GM21717 (cell line): ENCODE measurements around the gene CLEC16A.
"Not testable (repeated sequence)": the region's sequence is repeated elsewhere in the genome, so short reads cannot be mapped to it uniquely, and the experiment has no call there.

Source experiments
- ATAC-seq: cut with Tn5 transposase; IDR thresholded peaks from one replicate; pipeline ENCODE4 v1.9.1; 2021; ENCODE audit warnings: mild to moderate bottlenecking, moderate library complexity; ENCODE audit not compliant: unreplicated experiment

The CLEC16A gene

DNA sequence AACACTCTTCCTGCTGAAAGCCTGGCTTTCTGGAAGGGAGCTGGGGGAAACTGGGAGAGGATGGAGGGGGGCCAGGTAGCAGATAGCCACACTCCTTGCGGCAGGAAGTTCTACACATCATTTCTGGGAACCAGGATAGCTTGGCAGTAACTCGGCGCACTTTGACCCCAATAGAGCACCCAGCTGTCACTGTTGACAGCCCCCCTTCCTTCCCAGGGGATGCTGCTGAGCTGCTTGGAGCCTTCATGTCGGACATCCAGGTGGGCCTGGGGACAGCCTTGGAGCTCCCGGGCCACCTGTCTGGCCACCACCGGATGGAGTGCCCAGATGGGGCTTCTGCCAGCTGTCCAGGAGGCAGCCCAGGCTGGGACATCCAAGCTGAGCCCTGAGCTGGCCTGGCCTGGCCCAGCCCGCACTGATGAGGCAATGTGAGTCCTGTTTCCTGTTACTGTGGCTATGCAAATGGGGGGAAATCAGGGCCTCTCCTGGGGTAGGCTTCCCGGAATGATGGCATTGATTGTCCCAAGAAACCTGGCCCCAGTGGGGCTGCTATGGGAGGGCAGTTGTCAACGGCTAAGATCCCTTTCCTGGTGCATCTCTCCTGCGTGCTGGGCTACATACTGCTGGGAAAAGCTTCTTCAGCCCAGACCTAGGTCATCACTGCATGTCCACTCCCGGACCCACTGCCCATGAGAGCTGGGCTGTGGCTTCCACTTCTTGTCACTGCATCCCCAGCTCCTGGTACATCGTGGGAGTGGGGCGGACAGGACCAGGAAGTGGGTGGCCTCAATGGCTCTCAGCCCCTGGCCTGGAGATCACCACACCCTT, 261.6 kb downstream of the CLEC16A start:
- peak; percentile 6 for ATAC-seq

DNA sequence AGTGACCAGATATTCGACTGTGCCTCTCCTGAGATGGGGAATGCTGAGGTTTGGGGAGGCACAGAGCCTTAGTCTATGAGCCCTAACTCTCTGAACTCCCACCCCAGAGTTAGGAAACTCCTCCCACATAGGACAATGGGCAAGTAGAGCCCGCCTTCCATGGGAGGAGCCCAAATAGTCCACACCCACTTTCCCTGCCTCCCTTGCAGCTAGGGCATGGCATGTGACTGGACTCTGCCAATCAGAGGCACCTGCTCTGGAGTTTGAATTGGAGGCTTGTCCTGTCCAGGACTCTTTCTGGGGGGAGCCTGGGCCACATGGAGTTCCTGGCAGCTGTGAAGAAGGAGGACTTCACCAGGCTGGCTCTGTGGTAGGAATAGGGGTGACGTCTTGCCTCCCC, 263.3 kb downstream of the CLEC16A start:
- ATAC-seq = no peak

DNA sequence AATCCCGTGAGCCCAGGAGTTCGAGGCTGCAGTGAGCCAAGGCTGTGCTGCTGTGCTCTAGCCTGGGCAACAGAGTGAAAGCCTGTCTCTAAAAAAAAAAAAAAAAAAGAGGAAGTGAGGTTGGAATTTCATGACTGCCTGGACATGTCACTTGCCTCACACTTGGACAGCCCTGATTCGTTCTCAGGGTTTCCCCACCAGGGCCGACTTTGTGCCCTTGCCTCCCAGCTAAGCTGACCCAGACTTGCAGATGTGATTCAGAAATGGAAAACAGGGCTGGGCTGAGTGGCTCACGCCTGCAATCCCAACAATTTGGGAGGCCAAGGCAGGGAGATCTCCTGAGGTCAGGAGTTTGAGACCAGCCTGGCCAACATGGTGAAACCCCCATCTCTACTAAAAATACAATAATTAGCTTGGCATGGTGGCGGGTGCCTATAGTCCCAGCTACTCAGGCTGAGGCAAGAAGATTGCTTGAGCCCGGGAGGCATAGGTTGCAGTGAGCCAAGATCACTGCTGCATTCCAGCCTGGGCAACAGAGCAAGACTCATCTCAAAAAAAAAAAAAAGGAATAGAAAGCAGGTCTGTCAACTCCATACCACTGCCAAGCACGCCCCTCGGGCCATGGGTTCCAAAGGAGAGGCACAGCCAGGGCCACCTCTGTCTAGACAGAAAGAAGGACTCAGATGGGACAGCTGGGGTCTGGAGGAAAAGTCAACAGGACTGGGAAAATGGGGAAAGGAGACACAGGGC, 264.7 kb downstream of the CLEC16A start:
- ATAC-seq = no peak

DNA sequence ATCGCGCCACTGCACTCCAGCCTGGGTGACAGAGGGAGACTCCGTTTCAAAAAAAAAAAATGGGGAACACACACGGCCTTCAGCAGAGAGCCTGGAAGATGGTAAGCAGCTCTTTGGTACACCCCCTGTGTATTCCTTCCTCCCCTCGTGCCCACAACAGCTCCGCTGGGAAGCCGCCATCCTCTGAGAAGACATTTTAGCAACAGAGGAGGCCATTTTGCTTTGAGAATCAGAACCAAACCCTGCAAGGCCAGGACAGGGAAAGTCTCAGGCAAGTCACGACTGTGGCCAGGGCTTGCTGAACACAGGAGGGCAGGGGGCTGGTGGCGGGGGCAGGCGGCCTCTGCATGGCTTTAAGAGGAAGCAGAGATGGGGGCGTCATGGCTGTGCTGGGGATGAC, 265.9 kb downstream of the CLEC16A start:
- no peak for ATAC-seq

DNA sequence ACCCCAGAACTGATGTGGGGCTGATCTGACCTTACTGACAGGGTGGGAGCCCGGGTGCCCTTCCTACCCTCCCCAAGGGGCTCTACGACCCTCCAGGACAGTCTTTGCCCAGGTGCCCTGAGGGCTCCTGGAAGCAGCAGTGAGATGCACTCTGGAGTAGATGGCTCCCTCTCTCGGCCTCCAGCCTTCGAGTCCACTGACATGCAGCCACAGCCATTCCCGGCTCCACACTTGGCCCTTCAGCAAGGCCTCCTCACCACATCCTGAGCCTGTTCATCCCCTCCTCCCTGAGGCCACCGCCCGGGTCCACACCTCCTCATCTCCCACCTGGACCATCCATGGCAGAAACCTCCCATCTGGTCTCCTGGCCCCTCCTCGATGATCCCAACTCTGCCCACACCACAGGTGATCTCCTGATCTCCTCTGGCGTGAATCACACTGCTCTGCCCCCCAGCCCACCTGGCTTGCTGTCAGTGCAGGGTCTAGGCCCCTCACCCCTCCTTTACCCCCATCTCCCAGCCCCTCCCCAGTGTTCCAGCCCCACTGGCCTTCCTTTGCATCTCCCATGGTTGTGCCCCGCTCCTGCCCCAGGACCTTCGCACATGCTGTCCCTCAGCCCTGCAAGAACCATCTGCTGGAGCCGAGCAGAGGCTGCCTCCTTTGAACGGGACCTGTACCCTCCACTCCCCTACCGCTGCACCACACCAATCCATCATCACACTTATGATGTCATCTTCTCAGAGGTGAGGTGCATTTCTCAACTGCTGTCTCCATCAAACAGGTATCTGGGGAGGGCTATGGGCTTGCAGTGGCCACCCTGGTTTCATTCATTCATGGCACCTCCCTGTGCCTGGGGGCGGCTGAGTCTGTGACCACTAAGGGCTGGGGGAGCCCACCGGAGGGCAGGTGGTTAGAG, 267.0 kb downstream of the CLEC16A start:
- ATAC-seq = no peak

DNA sequence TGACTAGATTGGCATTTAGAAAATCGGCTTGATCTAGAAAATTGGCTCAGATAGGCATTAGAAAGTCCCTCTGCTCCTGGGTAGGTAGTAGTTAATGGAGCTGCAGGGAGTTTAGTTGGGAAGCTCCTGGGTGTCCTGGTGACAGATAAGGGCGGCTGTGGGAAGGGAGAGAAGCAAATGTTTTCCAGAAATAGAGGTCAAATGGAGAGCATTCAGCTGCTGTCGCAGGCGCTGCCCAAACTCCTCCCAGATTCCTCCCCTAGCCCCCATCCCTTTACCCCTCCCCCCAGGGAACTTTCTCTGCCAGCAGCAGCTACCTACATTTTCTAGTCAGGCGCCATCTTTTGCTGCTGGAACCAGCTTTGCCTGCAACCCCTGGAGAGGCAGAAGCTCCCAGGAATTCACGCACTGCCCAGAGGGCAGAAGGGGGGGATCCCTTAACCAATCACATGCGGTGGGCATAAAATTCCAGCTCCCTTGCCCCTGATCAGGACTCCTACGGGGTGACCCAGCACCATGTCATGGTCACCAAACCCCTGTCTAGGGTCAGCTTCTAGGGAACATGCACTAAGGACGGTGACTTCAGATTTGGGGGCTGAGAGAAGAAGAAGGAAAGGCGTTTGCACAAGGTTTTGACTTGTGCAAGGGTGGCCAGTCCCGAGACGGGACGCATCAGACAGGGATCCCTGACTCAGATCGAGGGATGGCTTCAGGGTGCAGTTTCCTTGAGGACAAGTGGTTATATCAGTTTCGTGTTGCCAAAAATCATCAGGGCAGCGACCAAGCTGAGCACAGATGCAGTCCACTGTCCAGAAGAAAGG, 267.8 kb downstream of the CLEC16A start:
- no peak for ATAC-seq

DNA sequence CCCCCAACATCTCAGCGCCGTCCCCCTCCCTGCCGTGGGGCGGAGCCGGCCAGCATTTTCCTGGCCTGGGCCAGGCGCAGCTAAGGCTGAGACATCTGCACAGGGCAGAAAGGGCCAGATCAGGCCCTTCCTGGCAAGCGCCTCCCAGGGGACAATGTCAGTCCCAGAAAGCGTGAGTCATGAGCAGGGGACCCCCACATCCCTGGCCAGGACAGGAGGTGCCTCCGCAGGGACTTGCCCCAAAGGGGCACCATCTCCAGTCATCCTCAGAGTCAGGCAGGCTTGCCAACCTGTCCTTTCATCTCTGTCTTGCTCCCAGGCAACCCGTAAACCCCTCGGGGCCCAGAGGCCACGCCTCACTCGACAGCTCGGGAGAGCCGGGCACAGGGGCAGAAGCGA, 268.4 kb downstream of the CLEC16A start:
- no peak for ATAC-seq

DNA sequence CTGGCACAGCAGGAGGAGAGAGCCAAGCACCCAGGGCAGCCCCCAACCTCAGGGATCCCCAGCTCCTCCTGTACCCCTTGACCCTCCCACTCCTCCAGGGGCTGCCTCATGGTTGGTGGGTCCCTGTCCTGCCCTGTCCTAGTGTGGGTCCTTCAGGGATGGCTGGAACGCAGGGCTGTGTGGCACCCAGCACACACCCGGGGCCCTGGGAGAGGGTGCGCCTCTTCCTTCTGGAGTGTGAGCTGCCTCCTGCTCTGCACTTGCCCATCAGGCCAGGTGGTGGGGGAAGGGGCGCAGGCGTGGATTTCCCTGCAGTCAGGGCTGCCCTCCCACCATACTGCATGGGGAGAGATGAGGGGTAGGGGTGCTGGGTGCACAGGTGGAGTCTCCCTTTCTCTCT, 269.0 kb downstream of the CLEC16A start:
- ATAC-seq = no peak

DNA sequence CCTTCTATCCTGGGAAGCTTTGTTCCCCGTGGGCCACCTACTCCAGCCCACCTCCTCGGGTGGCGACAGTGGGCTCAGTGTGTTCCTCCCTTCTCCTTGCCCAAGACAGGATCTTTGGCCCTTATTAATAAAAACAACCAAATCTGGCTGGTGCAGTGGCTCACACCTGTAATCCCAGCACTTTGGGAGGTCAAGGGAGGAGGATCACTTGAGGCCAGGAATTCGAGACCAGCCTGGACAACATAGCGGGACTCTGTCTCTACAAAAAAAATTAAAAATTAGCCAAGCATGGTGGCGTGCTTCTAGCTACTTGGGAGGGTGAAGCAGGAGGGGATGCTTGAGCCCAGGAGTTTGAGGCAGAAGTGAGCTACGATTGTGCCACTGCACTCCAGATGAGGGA, 269.4 kb downstream of the CLEC16A start:
- no peak for ATAC-seq

DNA sequence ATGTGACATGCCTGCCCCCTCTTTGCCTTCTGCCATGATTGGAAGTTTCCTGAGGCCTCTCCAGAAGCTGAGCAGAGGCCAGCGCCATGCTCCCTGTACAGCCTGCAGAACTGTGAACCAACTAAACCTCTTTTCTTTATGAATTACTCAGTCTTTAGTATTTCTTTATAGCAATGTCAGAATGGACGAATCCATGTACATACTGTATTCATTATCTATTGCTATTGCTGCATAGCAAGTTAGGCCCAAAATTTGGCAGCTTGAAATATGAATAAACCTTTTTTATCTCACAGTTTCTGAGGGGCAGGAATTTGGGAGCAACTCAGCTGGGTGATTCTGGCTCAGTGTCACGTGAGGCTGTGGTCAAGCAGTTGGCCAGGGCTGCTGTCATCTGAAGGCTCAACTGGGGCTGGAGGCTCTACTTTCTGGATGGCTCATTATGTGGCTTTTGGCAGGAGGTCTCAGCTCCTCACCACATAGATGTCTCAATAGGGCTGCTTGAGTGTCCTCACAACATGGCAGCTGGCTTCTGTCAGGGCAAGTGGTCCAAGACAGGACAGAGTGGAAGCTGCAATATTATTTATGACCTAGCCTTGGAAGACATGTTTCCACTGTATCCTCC, 271.7 kb downstream of the CLEC16A start:
- no peak for ATAC-seq

DNA sequence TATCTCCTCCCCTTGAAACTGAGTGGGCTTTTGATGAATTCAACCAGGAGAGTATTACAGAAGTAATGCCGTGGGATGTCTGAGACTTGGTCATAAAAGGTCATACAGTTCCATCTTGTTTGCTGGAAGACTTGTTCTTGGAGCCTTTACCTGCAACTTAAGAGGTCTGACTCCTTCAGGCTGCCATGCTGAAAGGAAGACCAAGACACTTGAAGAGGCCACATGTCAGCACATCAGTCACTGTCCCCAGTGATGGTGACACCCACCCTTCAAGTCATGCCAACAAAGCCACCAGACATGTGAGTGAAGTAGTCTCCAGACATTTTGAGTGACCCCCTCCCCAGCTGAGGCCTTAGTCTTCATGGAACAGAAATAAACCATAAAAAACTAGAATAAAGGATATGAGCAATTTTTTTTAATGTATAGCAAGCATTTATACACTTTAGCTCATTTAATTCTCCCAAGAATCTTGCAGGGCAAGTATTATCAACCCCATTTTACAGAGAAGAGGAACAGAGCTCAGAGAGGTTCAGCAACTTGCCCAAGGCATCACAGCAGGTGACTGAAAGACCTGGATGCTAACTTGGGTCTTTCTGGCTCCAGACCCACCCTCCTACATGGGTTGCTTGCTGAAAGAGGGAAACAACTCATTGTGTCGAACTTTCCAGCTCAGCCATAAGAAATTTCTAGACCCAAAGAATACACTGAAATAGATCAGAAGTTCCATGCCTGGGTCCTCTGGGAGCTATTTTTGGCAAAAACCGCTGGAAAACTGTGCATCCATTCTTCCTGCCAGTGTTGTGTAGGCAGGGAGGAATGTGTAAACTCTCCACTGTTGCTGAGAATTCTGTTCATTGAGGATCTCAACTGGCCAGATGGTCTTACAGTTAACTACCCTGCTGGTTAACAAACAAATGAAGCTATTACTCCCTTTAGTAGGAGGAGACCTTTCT, 273.6 kb downstream of the CLEC16A start:
- ATAC-seq = no peak

DNA sequence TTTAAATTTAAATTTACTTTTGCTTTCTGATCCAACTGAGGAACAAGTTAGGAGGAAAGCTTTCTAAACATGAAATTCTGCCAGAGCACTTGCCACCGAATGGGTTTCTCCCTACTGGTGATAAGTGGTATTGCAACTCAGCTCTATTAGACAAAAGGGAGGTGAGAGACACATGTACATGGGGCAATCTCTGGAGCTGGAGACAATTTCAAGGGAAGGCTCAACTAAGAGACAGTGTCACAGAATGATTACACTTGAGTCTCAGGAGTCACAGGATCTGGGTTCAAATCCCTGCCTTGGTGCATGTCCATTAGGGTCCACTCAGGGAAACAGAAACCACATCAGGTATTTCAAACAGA, 274.2 kb downstream of the CLEC16A start:
- no peak for ATAC-seq

DNA sequence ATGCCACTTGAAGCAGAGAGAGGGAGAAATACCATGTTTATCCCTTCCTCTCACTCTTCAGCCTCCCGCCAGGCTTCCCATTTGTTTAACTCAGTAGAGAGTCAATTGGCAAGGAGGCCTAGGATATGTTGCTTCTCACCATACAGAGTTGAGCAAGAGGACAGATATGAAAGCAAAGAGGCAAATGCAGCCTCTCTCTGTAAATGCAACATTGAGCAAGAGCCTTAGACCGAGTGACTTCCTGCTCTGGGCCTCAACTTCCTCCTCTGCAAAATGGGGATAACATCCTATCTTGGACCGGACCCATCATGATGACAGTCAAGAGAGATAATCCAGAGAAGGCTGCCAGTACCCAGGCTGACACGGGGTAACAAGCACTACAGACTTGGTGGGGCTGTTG, 274.8 kb downstream of the CLEC16A start:
- ATAC-seq = no peak

DNA sequence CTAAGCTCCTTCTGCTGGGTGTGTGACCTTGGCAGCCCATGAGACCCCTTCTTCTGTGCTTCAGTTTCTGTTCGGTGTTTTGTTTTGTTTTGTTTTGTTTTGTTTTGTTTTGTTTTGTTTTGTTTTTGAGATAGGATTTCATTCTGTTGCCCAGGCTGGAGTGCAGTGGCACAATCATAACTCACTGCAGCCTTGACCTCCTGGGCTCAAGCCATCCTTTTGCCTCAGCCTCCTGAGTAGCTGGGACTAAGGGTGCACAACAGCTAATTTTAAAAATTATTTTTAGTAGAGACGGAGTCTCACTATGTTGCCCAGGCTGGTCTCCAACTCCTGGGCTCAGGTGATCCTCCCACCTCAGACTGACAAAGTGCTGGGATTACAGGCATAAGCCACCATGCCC, 276.1 kb downstream of the CLEC16A start:
- ATAC-seq = not testable (repeated sequence)

DNA sequence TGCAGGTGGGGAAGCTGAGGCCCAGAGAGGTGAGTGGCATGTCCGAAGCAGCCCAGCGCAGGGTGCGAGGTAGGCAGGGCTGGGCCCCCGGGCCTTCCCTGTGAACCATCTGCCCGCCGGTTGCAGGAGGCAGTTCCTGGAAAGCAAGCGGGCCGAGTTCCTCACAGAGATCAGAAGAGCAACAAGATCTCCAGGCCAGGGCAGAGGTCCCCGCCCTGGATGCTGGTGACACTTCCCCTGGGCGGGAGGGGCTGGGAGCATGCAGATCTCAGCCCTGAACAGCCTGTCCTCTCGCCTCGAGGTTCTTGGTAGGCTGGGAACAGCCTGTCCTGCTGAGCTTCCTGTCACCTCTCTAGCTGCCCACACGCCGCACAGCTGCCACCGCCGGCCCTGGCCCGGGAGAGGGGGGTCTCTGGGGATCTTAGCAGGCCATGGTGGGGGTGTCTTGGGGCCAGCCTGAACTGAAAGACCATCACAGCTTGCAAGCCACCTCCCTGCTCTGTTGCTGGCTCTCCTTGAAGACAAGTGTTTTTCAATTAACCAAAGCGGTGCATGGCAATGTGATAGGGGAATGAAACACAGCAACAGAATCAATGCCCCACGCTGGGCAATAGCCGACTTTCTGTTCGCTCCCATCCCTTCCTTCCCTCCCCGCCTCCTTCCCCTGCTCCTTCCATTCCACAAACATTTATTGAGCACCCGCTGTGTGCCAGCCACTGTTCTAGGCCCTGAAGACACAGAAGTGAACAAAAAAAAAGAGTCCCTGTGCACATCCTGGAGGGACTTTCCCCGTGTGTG, 279.9 kb downstream of the CLEC16A start:
- peak; percentile 39 for ATAC-seq

DNA sequence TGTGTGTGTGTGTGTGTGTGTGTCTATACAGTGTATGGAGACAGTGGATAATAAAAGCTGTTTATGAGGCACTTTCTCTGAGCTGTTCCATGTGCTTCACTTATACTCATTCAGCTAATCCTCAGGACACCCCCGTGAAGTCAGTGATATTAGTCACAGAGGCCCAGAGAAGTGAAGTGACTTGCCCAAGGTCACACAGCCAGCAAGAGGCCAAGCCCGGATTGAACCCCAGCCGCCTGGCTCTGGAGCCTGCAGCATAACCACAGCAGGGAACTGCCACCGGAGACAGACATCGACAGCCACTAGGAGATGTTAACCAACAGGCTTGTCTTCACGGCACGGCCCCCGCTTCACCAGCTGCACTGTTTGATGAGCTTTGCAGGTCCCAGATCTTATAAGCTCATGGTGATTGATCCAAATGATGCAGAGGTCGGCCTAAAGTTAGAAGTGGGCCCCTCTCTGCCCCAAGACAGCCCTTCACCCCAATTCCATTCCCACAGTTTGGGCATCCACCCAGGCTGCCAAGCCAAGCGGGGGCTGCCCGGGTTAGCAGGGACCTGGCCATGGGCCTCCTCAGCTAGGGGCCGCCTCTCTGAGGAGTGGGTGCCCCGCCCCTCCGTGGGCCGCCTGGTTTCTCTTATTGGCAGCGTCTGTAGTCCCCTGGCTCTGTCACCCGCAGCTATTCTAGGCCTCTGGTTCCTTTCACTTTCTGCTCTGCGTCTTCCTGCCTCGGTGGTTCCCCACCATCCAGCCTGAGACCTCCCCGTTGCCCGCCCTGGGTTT, 280.7 kb downstream of the CLEC16A start:
- ATAC-seq = peak; percentile 76
